A549 (cell line): Measurements from ENCODE around the gene CFAP58. TPM values are rescaled to one million over a fixed set of nuclear protein-coding genes. Genes with fewer than 3 reads are reported as not detected.
A peak's percentile ranks its signal among the peaks of the same experiment; 100 is the strongest.

Experiments
- ATAC-seq, 2 experiments: fragments of 200-7000 bp in 1 of 2; fragments of >200 bp in 1 of 2; cut with Nextera tagmentation in 1 of 2; cut with Tn5 transposase in 1 of 2; 3 replicates each; pipeline versions ENCODE4 v1.8.0 to v1.9.1; 2018 to 2020; ENCODE audit warnings: mild to moderate bottlenecking in 1 of 2, moderate library complexity in 1 of 2
- CTCF ChIA-PET: fragments of 300-600 bp; sonication (Branson Sonifier 250); formaldehyde crosslinking; extraction: SDS; loops from one replicate; lab custom pipeline; 2021; ENCODE audit warnings: antibody characterized with exemption, inconsistent platforms; lab: Yijun Ruan, JAX
- POLR2A ChIA-PET: fragments of 350-600 bp; formaldehyde crosslinking; extraction: SDS; loops from one replicate; lab custom pipeline; 2021; ENCODE audit warnings: antibody characterized with exemption, inconsistent platforms; lab: Yijun Ruan, JAX
- DNase-seq, 2 experiments: peaks; one replicate each; pipeline versions ENCODE4 v3.0.0 to v3.0.0-alpha.2; 2011 to 2016; ENCODE audit warnings: low read depth in 1 of 2, low spot score in 1 of 2
- FAIRE-seq: peaks from 2 replicates; lab custom pipeline; 2011; peaks lifted over from hg19 to GRCh38; lab: Jason Lieb, UNC
- H3K27ac ChIP-seq, 2 experiments: fragments of >200 bp; sonication (Bioruptor Twin); formaldehyde crosslinking; 3 replicates each; pipeline ENCODE4 v1.5.1; 2016 to 2017
- H3K4me1 ChIP-seq: fragments of >200 bp; sonication (Bioruptor Twin); formaldehyde crosslinking; 3 replicates; pipeline ENCODE4 v1.6.1; 2016
- H3K4me2 ChIP-seq: fragments of >200 bp; sonication (Bioruptor Twin); formaldehyde crosslinking; 3 replicates; pipeline ENCODE4 v1.6.1; 2016
- H3K4me3 ChIP-seq: fragments of >200 bp; sonication (Bioruptor Twin); formaldehyde crosslinking; 3 replicates; pipeline ENCODE4 v1.5.1; 2016
- H3K9me3 ChIP-seq: fragments of >200 bp; sonication (Bioruptor Twin); formaldehyde crosslinking; 3 replicates; pipeline ENCODE4 v1.6.1; 2016
- BHLHE40 ChIP-seq: IDR thresholded peaks from 2 replicates; pipeline ENCODE4 v1.6.1; 2012; ENCODE audit warnings: low read depth, low read length, inconsistent platforms
- CEBPB ChIP-seq, 2 experiments: fragments of >200 bp in 1 of 2; sonication (Bioruptor Twin) in 1 of 2; formaldehyde crosslinking in 1 of 2; IDR thresholded peaks; 2 replicates each; pipeline ENCODE4 v1.6.1; 2012 to 2016
- CHD2 ChIP-seq: fragments of 150-350 bp; IDR thresholded peaks from 2 replicates; pipeline ENCODE4 v1.6.1; 2014; ENCODE audit warnings: low read length; ENCODE audit not compliant: partially characterized antibody
- CHD4 ChIP-seq: fragments of 200-600 bp; sonication (generic); IDR thresholded peaks from 2 replicates; pipeline ENCODE4 v1.6.1; 2016; ENCODE audit warnings: antibody characterized with exemption, mild to moderate bottlenecking, borderline replicate concordance
- EHMT2 ChIP-seq: fragments of 200-600 bp; sonication (generic); IDR thresholded peaks from 2 replicates; pipeline ENCODE4 v1.6.1; 2016; ENCODE audit warnings: antibody characterized with exemption, low read depth, mild to moderate bottlenecking, moderate library complexity
- GATA3 ChIP-seq: IDR thresholded peaks from 2 replicates; pipeline ENCODE4 v1.6.1; 2012; ENCODE audit warnings: borderline replicate concordance
- HDAC2 ChIP-seq: fragments of 200-600 bp; sonication (generic); IDR thresholded peaks from 2 replicates; pipeline ENCODE4 v1.6.1; 2016
- HOXB13 ChIP-seq: fragments of 250-450 bp; sonication (Bioruptor Pico); IDR thresholded peaks from 2 replicates; pipeline ENCODE4 v1.5.0; 2020; ENCODE audit warnings: low read depth, mild to moderate bottlenecking, moderate library complexity
- JUN ChIP-seq, 2 experiments: fragments of >200 bp; sonication (Bioruptor Twin); formaldehyde crosslinking; IDR thresholded peaks; 2 replicates in 1 of 2; 3 replicates in 1 of 2; pipeline ENCODE4 v1.6.1; 2016 to 2017
- JUNB ChIP-seq: fragments of >200 bp; sonication (Bioruptor Twin); formaldehyde crosslinking; IDR thresholded peaks from 2 replicates; pipeline ENCODE4 v1.6.1; 2016
- KDM1A ChIP-seq: fragments of 200-600 bp; sonication (generic); IDR thresholded peaks from 2 replicates; pipeline ENCODE4 v1.6.1; 2016; ENCODE audit warnings: low read depth, mild to moderate bottlenecking
- KDM5A ChIP-seq: fragments of 200-600 bp; sonication (generic); IDR thresholded peaks from 2 replicates; pipeline ENCODE4 v1.6.1; 2016; ENCODE audit warnings: antibody characterized with exemption, mild to moderate bottlenecking
- MAFK ChIP-seq: fragments of 450-650 bp; IDR thresholded peaks from 2 replicates; pipeline ENCODE4 v1.6.1; 2014; ENCODE audit not compliant: partially characterized antibody
- MAZ ChIP-seq: fragments of 150-350 bp; IDR thresholded peaks from 2 replicates; pipeline ENCODE4 v1.6.1; 2014; ENCODE audit warnings: antibody characterized with exemption, low read depth, low read length, borderline replicate concordance
- NFE2L2 ChIP-seq: fragments of 150-350 bp; conservative IDR thresholded peaks from 2 replicates; pipeline ENCODE4 v1.6.1; 2014; ENCODE audit warnings: low read length
- NR3C1 ChIP-seq: fragments of >200 bp; sonication (Bioruptor Twin); formaldehyde crosslinking; IDR thresholded peaks from 3 replicates; pipeline ENCODE4 v1.6.1; 2017
- RAD21 ChIP-seq, 2 experiments: fragments of >200 bp in 1 of 2; sonication (Bioruptor Twin) in 1 of 2; formaldehyde crosslinking in 1 of 2; IDR thresholded peaks in 1 of 2; conservative IDR thresholded peaks in 1 of 2; 2 replicates in 1 of 2; 3 replicates in 1 of 2; pipeline ENCODE4 v1.6.1; 2012 to 2018; ENCODE audit warnings: inconsistent platforms in 1 of 2
- ZC3H11A ChIP-seq: fragments of 450-650 bp; IDR thresholded peaks from 2 replicates; pipeline ENCODE4 v1.6.1; 2014; ENCODE audit warnings: antibody characterized with exemption, mild to moderate bottlenecking
- ZNF302 ChIP-seq: fragments of 250-450 bp; sonication (Bioruptor Pico); IDR thresholded peaks from 2 replicates; pipeline ENCODE4 v1.9.0; 2021; ENCODE audit warnings: inconsistent platforms, mild to moderate bottlenecking, moderate library complexity
- whole genome bisulfite sequencing: methylation state at CpG from one replicate; pipeline ENCODE4 v1.1.6; 2017; ENCODE audit errors: missing lambda C conversion rate; 5-methylcytosine and 5-hydroxymethylcytosine counted together
- polyA plus RNA-seq, 4 experiments: library from polyadenylated mRNA; depleted of rRNA in 3 of 4; stranded (reverse); fragments of >200 nt; fragmentation: RNase III in 1 of 4; extraction: RNeasy Plus Mini Kit Qiagen cat#74134 plus additional on column Dnase treatment in 1 of 4; gene quantifications; 2 replicates in 3 of 4; 3 replicates in 1 of 4; pipeline ENCODE4 v1.2.3, GENCODE V29; 2011 to 2017
- TF ChIP-seq, protein P1 (sequence below): fragments of 150-350 bp; IDR thresholded peaks from 2 replicates; pipeline ENCODE4 v1.6.1; 2014; ENCODE audit warnings: low read depth, mild to moderate bottlenecking, low read length
- TF ChIP-seq, protein P2 (sequence below): fragments of 250-450 bp; sonication (Bioruptor Pico); IDR thresholded peaks from 2 replicates; pipeline ENCODE4 v1.5.0; 2021; ENCODE audit warnings: mild to moderate bottlenecking, moderate library complexity, borderline replicate concordance
- TF ChIP-seq, protein P3 (sequence below): fragments of >200 bp; sonication (Bioruptor Twin); formaldehyde crosslinking; IDR thresholded peaks from 2 replicates; pipeline ENCODE4 v1.6.1; 2016
- TF ChIP-seq, protein P4 (sequence below): IDR thresholded peaks from 2 replicates; pipeline ENCODE4 v1.6.1; 2012; ENCODE audit warnings: low read depth, borderline replicate concordance
- TF ChIP-seq, protein P5 (sequence below): fragments of 450-650 bp; IDR thresholded peaks from 2 replicates; pipeline ENCODE4 v1.6.1; 2014; ENCODE audit warnings: antibody characterized with exemption
- TF ChIP-seq, protein P6 (sequence below): IDR thresholded peaks from 2 replicates; pipeline ENCODE4 v1.6.1; 2012
- TF ChIP-seq, protein P7 (sequence below): fragments of 250-450 bp; sonication (Bioruptor Pico); IDR thresholded peaks from 2 replicates; pipeline ENCODE4 v1.5.0; 2020; ENCODE audit warnings: low read depth, mild to moderate bottlenecking, moderate library complexity

Gene CFAP58
- polyA plus RNA-seq, 2 of the 4 experiments (the other 2 are of a cell fraction) = 0.22 to 0.25 TPM

DNA sequence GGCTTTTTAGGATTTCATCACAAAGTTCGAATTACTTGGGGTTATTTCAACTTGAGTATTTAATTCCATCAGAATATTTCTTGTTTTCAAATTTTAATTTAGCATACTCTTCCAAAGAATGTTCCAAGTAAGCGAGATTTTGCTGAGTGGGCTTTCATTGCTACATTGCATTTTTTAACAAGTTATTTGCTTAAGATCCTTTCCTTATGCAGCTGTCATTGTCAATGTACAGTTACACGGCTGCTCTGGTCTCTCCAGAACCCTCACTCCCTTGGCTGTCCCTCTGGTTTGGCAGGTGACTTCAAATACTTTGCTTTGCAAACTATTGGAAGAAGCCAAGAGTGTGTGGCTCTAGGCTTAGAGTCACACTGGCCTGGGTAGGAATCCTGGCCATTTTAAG is 80.0 kb downstream of the CFAP58 start:
- FAIRE-seq (no peak), ATAC-seq (no peak), DNase-seq (no peak)
- ChIA-PET CTCF (interaction anchor here (0.9 to 1.2 kb wide), 2 partner anchors 8 to 27 kb away, joined by 3 to 4 read pairs; no protein-coding TSS in a partner anchor), POLR2A (no interaction called here)
- H3K4me1 ChIP-seq = no peaks in the 10 kb centered on the region
- TF ChIP-seq MAFK (peak; percentile 39), ZNF302 (CRISPR knock-in tag) (no peak)
- no peak overlapping the region for H3K4me3 ChIP-seq
- no peak overlapping the region for H3K27ac ChIP-seq
- H3K9me3 ChIP-seq = no peaks in the 10 kb centered on the region
- WGBS = 9% methylated on average over 3 of the region's 3 CpGs
- H3K4me2 ChIP-seq = no peak overlapping the region

DNA sequence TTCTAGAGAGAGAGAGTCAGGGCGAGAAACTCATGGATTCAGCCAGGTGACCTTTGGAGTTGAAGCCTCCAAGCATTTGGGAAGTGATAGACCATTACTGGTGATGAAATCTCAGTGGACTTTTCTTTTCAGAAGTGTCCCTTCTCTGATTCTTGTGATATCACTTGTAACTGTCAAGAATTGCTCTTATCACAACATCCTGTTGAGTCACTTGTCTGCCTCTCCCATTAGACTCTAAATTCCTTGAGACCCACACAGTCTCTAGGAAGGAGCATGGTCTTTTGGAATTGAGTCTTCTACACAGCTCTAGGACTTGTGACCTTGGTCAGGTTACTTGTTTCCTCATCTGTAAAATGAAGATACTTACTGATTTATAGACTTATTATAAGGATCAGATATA is 81.0 kb downstream of the CFAP58 start:
- CTCF ChIA-PET = interaction anchor here (0.9 to 1.2 kb wide), 2 partner anchors 9 to 28 kb away, joined by 3 to 4 read pairs; no protein-coding TSS in a partner anchor
- TF ChIP-seq HOXB13 (CRISPR knock-in tag) = no peak
- TF ChIP-seq, protein P1, sequence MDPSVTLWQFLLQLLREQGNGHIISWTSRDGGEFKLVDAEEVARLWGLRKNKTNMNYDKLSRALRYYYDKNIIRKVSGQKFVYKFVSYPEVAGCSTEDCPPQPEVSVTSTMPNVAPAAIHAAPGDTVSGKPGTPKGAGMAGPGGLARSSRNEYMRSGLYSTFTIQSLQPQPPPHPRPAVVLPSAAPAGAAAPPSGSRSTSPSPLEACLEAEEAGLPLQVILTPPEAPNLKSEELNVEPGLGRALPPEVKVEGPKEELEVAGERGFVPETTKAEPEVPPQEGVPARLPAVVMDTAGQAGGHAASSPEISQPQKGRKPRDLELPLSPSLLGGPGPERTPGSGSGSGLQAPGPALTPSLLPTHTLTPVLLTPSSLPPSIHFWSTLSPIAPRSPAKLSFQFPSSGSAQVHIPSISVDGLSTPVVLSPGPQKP = no peak
- TF ChIP-seq, protein P2, sequence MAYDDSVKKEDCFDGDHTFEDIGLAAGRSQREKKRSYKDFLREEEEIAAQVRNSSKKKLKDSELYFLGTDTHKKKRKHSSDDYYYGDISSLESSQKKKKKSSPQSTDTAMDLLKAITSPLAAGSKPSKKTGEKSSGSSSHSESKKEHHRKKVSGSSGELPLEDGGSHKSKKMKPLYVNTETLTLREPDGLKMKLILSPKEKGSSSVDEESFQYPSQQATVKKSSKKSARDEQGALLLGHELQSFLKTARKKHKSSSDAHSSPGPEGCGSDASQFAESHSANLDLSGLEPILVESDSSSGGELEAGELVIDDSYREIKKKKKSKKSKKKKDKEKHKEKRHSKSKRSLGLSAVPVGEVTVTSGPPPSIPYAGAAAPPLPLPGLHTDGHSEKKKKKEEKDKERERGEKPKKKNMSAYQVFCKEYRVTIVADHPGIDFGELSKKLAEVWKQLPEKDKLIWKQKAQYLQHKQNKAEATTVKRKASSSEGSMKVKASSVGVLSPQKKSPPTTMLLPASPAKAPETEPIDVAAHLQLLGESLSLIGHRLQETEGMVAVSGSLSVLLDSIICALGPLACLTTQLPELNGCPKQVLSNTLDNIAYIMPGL = no peak
- no peak for TF ChIP-seq ZC3H11A
- TF ChIP-seq CEBPB (IDR thresholded peaks at IDR 0.05) = no peak
- no peak for TF ChIP-seq KDM5A
- no peak for TF ChIP-seq MAFK
- no peak for TF ChIP-seq RAD21 (conservative IDR thresholded peaks at IDR 0.05 in 1 of 2, IDR thresholded peaks at IDR 0.05 in 1 of 2)
- TF ChIP-seq, protein P3, sequence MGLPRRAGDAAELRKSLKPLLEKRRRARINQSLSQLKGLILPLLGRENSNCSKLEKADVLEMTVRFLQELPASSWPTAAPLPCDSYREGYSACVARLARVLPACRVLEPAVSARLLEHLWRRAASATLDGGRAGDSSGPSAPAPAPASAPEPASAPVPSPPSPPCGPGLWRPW = no peak
- TF ChIP-seq MAZ = no peak
- TF ChIP-seq, protein P4, sequence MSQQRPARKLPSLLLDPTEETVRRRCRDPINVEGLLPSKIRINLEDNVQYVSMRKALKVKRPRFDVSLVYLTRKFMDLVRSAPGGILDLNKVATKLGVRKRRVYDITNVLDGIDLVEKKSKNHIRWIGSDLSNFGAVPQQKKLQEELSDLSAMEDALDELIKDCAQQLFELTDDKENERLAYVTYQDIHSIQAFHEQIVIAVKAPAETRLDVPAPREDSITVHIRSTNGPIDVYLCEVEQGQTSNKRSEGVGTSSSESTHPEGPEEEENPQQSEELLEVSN = no peak
- no peak overlapping the region for H3K4me3 ChIP-seq
- POLR2A ChIA-PET = no interaction called here
- 0% methylated on average over 1 of the region's 1 CpG for WGBS
- no peak for DNase-seq
- H3K9me3 ChIP-seq = no peaks in the 10 kb centered on the region
- no peak for FAIRE-seq
- no peak for ATAC-seq
- H3K4me1 ChIP-seq = no peaks in the 10 kb centered on the region
- no peak overlapping the region for H3K27ac ChIP-seq
- no peak overlapping the region for H3K4me2 ChIP-seq

DNA sequence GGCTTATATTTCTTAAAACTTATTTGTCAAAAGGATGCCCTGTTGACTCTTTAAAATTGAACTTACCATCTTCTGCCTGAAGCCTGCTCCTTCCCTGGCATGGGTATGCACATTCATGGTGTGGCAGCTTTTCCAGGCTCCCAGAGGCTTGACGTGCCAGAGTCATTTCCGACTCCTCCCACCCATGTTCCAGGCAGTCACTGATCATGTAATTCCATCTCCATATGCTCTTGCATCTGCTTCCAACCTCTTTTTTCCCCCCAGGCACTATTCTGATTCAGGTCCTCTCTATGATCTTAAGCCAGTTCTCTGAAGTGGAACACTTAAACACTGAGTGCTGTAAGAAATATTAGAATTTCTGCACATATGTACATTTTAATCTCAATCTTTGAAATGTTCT is 82.2 kb downstream of the CFAP58 start:
- ATAC-seq (no peak), DNase-seq (no peak), FAIRE-seq (no peak)
- ChIA-PET CTCF (interaction anchor here (1.1 kb wide), 1 partner anchor 9 kb away, joined by 4 read pairs; no protein-coding TSS in a partner anchor), POLR2A (no interaction called here)
- WGBS = 41% methylated on average over 2 of the region's 2 CpGs
- no peaks in the 10 kb centered on the region for H3K4me1 ChIP-seq
- TF ChIP-seq, protein P5, sequence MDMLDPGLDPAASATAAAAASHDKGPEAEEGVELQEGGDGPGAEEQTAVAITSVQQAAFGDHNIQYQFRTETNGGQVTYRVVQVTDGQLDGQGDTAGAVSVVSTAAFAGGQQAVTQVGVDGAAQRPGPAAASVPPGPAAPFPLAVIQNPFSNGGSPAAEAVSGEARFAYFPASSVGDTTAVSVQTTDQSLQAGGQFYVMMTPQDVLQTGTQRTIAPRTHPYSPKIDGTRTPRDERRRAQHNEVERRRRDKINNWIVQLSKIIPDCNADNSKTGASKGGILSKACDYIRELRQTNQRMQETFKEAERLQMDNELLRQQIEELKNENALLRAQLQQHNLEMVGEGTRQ = no peak
- no peak for TF ChIP-seq CHD4
- TF ChIP-seq NR3C1 = no peak
- TF ChIP-seq CEBPB (IDR thresholded peaks at IDR 0.05) = no peak
- TF ChIP-seq CHD2 = no peak
- no peak for TF ChIP-seq HOXB13 (CRISPR knock-in tag)
- no peak for TF ChIP-seq HDAC2
- TF ChIP-seq, protein P6, sequence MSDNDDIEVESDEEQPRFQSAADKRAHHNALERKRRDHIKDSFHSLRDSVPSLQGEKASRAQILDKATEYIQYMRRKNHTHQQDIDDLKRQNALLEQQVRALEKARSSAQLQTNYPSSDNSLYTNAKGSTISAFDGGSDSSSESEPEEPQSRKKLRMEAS = no peak
- no peak for TF ChIP-seq BHLHE40
- TF ChIP-seq EHMT2 = no peak
- TF ChIP-seq, protein P7, sequence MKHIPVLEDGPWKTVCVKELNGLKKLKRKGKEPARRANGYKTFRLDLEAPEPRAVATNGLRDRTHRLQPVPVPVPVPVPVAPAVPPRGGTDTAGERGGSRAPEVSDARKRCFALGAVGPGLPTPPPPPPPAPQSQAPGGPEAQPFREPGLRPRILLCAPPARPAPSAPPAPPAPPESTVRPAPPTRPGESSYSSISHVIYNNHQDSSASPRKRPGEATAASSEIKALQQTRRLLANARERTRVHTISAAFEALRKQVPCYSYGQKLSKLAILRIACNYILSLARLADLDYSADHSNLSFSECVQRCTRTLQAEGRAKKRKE = no peak
- TF ChIP-seq GATA3 = no peak
- TF ChIP-seq MAZ = no peak
- no peak for TF ChIP-seq KDM1A
- no peak for TF ChIP-seq NFE2L2
- TF ChIP-seq JUNB = no peak
- no peak for TF ChIP-seq JUN (IDR thresholded peaks at IDR 0.05)
- no peak overlapping the region for H3K4me2 ChIP-seq
- H3K9me3 ChIP-seq = no peaks in the 10 kb centered on the region
- no peak overlapping the region for H3K4me3 ChIP-seq
- no peak overlapping the region for H3K27ac ChIP-seq
